DOHH2 (cell line): ENCODE results near the gene TGFBR3.

ENCODE experiments used
- H3F3A ChIP-seq: fragments of 200-600 bp; sonication (generic), shearing (Covaris generic); 2 replicates; pipeline ENCODE4 v1.6.0; 2016; ENCODE audit warnings: antibody characterized with exemption, mild to moderate bottlenecking; ENCODE audit not compliant: control insufficient read depth, insufficient read depth
- H3K27ac ChIP-seq: fragments of 200-600 bp; sonication (generic); 2 replicates; pipeline ENCODE4 v1.5.1; 2014; ENCODE audit warnings: low read depth, mild to moderate bottlenecking, low read length, moderate library complexity
- H3K27me3 ChIP-seq: fragments of 200-600 bp; sonication (generic); 2 replicates; pipeline ENCODE4 v1.6.1; 2014; ENCODE audit warnings: mild to moderate bottlenecking, low read length, mixed read lengths; ENCODE audit not compliant: control insufficient read depth
- H3K36me3 ChIP-seq: fragments of 200-600 bp; sonication (generic); 2 replicates; pipeline ENCODE4 v1.6.1; 2014; ENCODE audit warnings: mild to moderate bottlenecking, low read length, moderate library complexity, mixed read lengths; ENCODE audit not compliant: control insufficient read depth
- H3K4me1 ChIP-seq: fragments of 200-600 bp; sonication (generic); 2 replicates; pipeline ENCODE4 v1.6.1; 2014; ENCODE audit warnings: mild to moderate bottlenecking, low read length, mixed read lengths; ENCODE audit not compliant: control insufficient read depth
- H3K4me2 ChIP-seq: fragments of 200-600 bp; sonication (generic); 2 replicates; pipeline ENCODE4 v1.6.0; 2014; ENCODE audit warnings: mild to moderate bottlenecking, low read length, moderate library complexity
- H3K4me3 ChIP-seq: fragments of 200-600 bp; sonication (generic); 2 replicates; pipeline ENCODE4 v1.5.1; 2014; ENCODE audit warnings: mild to moderate bottlenecking, low read length, mixed read lengths
- H3K79me2 ChIP-seq: fragments of 200-600 bp; sonication (generic); 2 replicates; pipeline ENCODE4 v1.6.1; 2014; ENCODE audit warnings: mild to moderate bottlenecking, low read length, mixed read lengths; ENCODE audit not compliant: control insufficient read depth
- H3K9me2 ChIP-seq: fragments of 200-600 bp; sonication (generic); replicated peaks from 2 replicates; pipeline ENCODE4 v1.6.1; 2014; ENCODE audit warnings: mild to moderate bottlenecking, low read length, mixed read lengths; ENCODE audit not compliant: control insufficient read depth
- H3K9me3 ChIP-seq: fragments of 200-600 bp; sonication (generic); 2 replicates; pipeline ENCODE4 v1.6.1; 2014; ENCODE audit warnings: antibody characterized with exemption, low read length, mixed read lengths; ENCODE audit not compliant: control insufficient read depth, insufficient read depth
- H4K20me1 ChIP-seq: fragments of 200-600 bp; sonication (generic); 2 replicates; pipeline ENCODE4 v1.6.0; 2014; ENCODE audit warnings: low read depth, mild to moderate bottlenecking, antibody characterized with exemption, low read length, moderate library complexity; ENCODE audit not compliant: control insufficient read depth, insufficient read depth
- EZH2phosphoT487 ChIP-seq: fragments of 200-600 bp; sonication (generic); IDR thresholded peaks from 2 replicates; pipeline ENCODE4 v1.6.1; 2017; ENCODE audit warnings: borderline replicate concordance, mild to moderate bottlenecking, antibody characterized with exemption, low read length, moderate library complexity, mixed read lengths
- TF ChIP-seq, protein P1 (sequence below): fragments of 200-600 bp; sonication (generic); IDR thresholded peaks from one replicate; pipeline ENCODE4 v1.5.1; 2014; ENCODE audit warnings: antibody characterized with exemption, mild to moderate bottlenecking, low read depth, low read length; ENCODE audit not compliant: poor library complexity, severe bottlenecking

Gene TGFBR3

DNA sequence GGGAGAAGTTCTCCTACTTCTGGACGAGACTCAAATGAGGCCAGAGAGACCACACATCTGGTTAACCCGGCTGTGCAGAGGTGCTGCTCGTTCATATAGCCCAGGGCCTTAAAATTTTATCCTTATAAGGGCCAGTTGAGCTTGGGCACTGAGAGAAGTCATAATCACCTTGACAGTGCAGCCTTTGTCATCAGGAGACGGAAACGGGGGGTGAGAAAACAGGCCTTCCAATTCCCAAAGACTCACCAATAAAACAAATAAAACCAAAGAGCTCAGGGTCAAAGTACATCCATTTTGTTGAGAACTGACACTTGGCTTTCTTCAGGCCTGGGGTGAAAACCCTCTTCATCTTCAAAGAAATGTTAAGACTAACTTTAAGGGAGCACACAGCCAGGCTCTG, 167.1 kb downstream of the TGFBR3 start:
- Histone ChIP-seq H3F3A (no peaks in the 10 kb centered on the region), H3K4me2 (no peak overlapping the region), H3K4me1 (no peaks in the 10 kb centered on the region), H3K9me3 (no peaks in the 10 kb centered on the region), H3K27me3 (no peaks in the 10 kb centered on the region), H4K20me1 (no peaks in the 10 kb centered on the region), H3K9me2 (no peaks in the 10 kb centered on the region), H3K4me3 (no peak overlapping the region), H3K27ac (no peak overlapping the region), H3K36me3 (no peaks in the 10 kb centered on the region), H3K79me2 (no peaks in the 10 kb centered on the region)
- TF ChIP-seq, protein P1, sequence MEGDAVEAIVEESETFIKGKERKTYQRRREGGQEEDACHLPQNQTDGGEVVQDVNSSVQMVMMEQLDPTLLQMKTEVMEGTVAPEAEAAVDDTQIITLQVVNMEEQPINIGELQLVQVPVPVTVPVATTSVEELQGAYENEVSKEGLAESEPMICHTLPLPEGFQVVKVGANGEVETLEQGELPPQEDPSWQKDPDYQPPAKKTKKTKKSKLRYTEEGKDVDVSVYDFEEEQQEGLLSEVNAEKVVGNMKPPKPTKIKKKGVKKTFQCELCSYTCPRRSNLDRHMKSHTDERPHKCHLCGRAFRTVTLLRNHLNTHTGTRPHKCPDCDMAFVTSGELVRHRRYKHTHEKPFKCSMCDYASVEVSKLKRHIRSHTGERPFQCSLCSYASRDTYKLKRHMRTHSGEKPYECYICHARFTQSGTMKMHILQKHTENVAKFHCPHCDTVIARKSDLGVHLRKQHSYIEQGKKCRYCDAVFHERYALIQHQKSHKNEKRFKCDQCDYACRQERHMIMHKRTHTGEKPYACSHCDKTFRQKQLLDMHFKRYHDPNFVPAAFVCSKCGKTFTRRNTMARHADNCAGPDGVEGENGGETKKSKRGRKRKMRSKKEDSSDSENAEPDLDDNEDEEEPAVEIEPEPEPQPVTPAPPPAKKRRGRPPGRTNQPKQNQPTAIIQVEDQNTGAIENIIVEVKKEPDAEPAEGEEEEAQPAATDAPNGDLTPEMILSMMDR = no peak
- no peak for TF ChIP-seq EZH2phosphoT487

DNA sequence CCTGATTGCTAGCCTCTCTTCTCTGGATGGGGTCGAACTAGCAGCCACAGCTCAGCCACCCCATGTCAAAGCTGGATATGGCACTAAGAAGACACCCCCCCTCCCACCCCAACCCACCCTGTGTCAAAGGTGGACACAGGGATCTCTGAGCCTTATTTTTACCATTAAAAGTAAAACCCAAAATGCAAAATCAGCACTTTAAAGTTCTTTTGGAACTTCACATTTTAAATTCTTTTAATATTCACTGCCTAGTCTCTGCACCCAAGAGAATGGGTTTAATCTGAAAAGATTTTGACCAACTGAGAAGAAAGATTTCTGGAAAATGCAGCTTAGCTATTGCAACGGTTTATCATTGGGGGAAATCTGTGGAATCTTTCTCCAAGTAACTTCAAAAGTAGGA, 167.6 kb downstream of the TGFBR3 start:
- no peak overlapping the region for H3K4me2 ChIP-seq
- H3K27me3 ChIP-seq = no peaks in the 10 kb centered on the region
- H3K4me1 ChIP-seq = no peaks in the 10 kb centered on the region
- no peaks in the 10 kb centered on the region for H3K9me2 ChIP-seq
- H4K20me1 ChIP-seq = no peaks in the 10 kb centered on the region
- H3K79me2 ChIP-seq = no peaks in the 10 kb centered on the region
- H3K36me3 ChIP-seq = no peaks in the 10 kb centered on the region
- TF ChIP-seq, protein P1 = no peak
- TF ChIP-seq EZH2phosphoT487 = no peak
- H3K27ac ChIP-seq = no peak overlapping the region
- no peak overlapping the region for H3K4me3 ChIP-seq
- no peaks in the 10 kb centered on the region for H3K9me3 ChIP-seq
- no peaks in the 10 kb centered on the region for H3F3A ChIP-seq

DNA sequence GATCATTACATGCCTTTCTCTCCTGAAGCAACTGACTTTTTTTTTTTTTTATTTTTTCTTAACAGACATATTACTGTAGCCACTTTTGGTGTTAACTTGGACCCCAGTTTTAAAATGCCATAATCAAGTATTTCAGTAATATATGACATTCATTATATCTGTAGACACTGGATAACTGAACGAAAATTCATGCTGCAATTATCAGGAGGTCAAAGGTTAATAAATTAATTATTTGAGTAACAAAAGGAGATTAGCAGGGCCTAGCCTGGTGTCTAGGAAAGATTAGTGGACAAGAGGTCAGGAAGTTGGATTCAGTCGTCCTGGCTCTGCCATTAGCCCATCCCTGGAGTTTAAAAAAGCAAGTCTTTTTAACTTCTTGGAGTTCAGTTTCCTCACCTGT, 168.1 kb downstream of the TGFBR3 start:
- Histone ChIP-seq H3K4me2 (no peak overlapping the region), H3K4me1 (no peaks in the 10 kb centered on the region), H3K27ac (no peak overlapping the region), H3K27me3 (no peaks in the 10 kb centered on the region), H3K36me3 (no peaks in the 10 kb centered on the region), H4K20me1 (no peaks in the 10 kb centered on the region), H3K79me2 (no peaks in the 10 kb centered on the region), H3K9me3 (no peaks in the 10 kb centered on the region), H3F3A (no peaks in the 10 kb centered on the region), H3K9me2 (no peaks in the 10 kb centered on the region), H3K4me3 (no peak overlapping the region)
- no peak for TF ChIP-seq EZH2phosphoT487
- TF ChIP-seq, protein P1 = no peak

- no peaks in the 10 kb centered on the region for H3K9me2 ChIP-seq
- no peaks in the 10 kb centered on the region for H3K4me1 ChIP-seq
- H3K79me2 ChIP-seq = no peaks in the 10 kb centered on the region
- no peaks in the 10 kb centered on the region for H3K36me3 ChIP-seq
- no peaks in the 10 kb centered on the region for H3F3A ChIP-seq
- no peak overlapping the region for H3K4me3 ChIP-seq
- no peaks in the 10 kb centered on the region for H4K20me1 ChIP-seq
- no peaks in the 10 kb centered on the region for H3K9me3 ChIP-seq
- H3K4me2 ChIP-seq = no peak overlapping the region
- no peaks in the 10 kb centered on the region for H3K27me3 ChIP-seq
- H3K27ac ChIP-seq = no peak overlapping the region
- TF ChIP-seq, protein P1 = no peak
- TF ChIP-seq EZH2phosphoT487 = no peak
Measured at GRCh38 chr1:91716339-91716738, 169.6 kb downstream of the TGFBR3 start.
